ENCODE results near the gene ITGA6. TPM values are rescaled to one million over a fixed set of nuclear protein-coding genes. Genes with fewer than 3 reads are reported as not detected.
"Not testable (repeated sequence)": the region's sequence is repeated elsewhere in the genome, so short reads cannot be mapped to it uniquely, and the experiment has no call there.

Gene ITGA6
- total and polyA plus RNA-seq, 2 donors (not counting 1 experiment from before 2014, with no cell fraction given) = 6.4 to 19.8 TPM

- Histone ChIP-seq H3K27me3 (ENCODE audit: control insufficient read depth, insufficient read depth, low read length) (no peaks in the 10 kb centered on the region), H3K79me2 (ENCODE audit: control insufficient read depth, insufficient read depth, low read length) (no peaks in the 10 kb centered on the region), H3K27ac (ENCODE audit: insufficient read depth, low read length) (no peak overlapping the region), H3K4me3 (replicated peaks in 1 of 4; ENCODE audit: control extremely low read depth in 1 of 4, insufficient read depth in 1 of 4, low read depth in 3 of 4, low read length in 4 of 4) (no peak overlapping the region), H3K4me2 (ENCODE audit: extremely low read depth, insufficient read depth, low read length) (no peak overlapping the region), H3K9me3 (ENCODE audit: control insufficient read depth, insufficient read depth, low read depth, low read length) (no peaks in the 10 kb centered on the region), H2AFZ (ENCODE audit: low read length) (no peak overlapping the region), H3K9ac (ENCODE audit: insufficient read depth, low read length) (no peak overlapping the region), H3K36me3 (ENCODE audit: control insufficient read depth, insufficient read depth, low read length) (no peaks in the 10 kb centered on the region), H3K4me1 (ENCODE audit: control insufficient read depth, extremely low read depth, insufficient read depth, low read length) (no peaks in the 10 kb centered on the region), H4K20me1 (ENCODE audit: control insufficient read depth, extremely low read depth, insufficient read depth, low read length) (no peaks in the 10 kb centered on the region)
- TF ChIP-seq EZH2 (IDR thresholded peaks at IDR 0.05; ENCODE audit: low read length, missing control alignments) (no peak), CTCF (conservative IDR thresholded peaks at IDR 0.05 in 1 of 2, IDR thresholded peaks at IDR 0.05 in 1 of 2; ENCODE audit: low read depth in 1 of 2, low read length in 2 of 2) (no peak)
- no peak for DNase-seq (ENCODE audit: low read depth in 2 of 2)
Observed at GRCh38 chr2:172535119-172535518, 107.7 kb downstream of the ITGA6 start.

GRCh38 chr2:172537851-172538250 lies 110.5 kb downstream of the ITGA6 start:
- not testable (repeated sequence) for H3K4me3 ChIP-seq (replicated peaks in 1 of 4; ENCODE audit: control extremely low read depth in 1 of 4, insufficient read depth in 1 of 4, low read depth in 3 of 4, low read length in 4 of 4); H3K36me3 ChIP-seq (ENCODE audit: control insufficient read depth, insufficient read depth, low read length); H3K9me3 ChIP-seq (ENCODE audit: control insufficient read depth, insufficient read depth, low read depth, low read length); H3K27me3 ChIP-seq (ENCODE audit: control insufficient read depth, insufficient read depth, low read length); H4K20me1 ChIP-seq (ENCODE audit: control insufficient read depth, extremely low read depth, insufficient read depth, low read length); H3K4me2 ChIP-seq (ENCODE audit: extremely low read depth, insufficient read depth, low read length); H3K27ac ChIP-seq (ENCODE audit: insufficient read depth, low read length); H3K9ac ChIP-seq (ENCODE audit: insufficient read depth, low read length); DNase-seq (ENCODE audit: low read depth in 2 of 2); H3K79me2 ChIP-seq (ENCODE audit: control insufficient read depth, insufficient read depth, low read length); H2AFZ ChIP-seq (ENCODE audit: low read length); H3K4me1 ChIP-seq (ENCODE audit: control insufficient read depth, extremely low read depth, insufficient read depth, low read length)

GRCh38 chr2:172539767-172540166 lies 112.4 kb downstream of the ITGA6 start:
- no peaks in the 10 kb centered on the region for H4K20me1 ChIP-seq (ENCODE audit: control insufficient read depth, extremely low read depth, insufficient read depth, low read length)
- DNase-seq (ENCODE audit: low read depth in 2 of 2) = no peak
- H2AFZ ChIP-seq (ENCODE audit: low read length) = no peak overlapping the region
- no peak overlapping the region for H3K4me2 ChIP-seq (ENCODE audit: extremely low read depth, insufficient read depth, low read length)
- no peak overlapping the region for H3K4me3 ChIP-seq (replicated peaks in 1 of 4; ENCODE audit: control extremely low read depth in 1 of 4, insufficient read depth in 1 of 4, low read depth in 3 of 4, low read length in 4 of 4)
- no peaks in the 10 kb centered on the region for H3K79me2 ChIP-seq (ENCODE audit: control insufficient read depth, insufficient read depth, low read length)
- no peaks in the 10 kb centered on the region for H3K36me3 ChIP-seq (ENCODE audit: control insufficient read depth, insufficient read depth, low read length)
- H3K9me3 ChIP-seq (ENCODE audit: control insufficient read depth, insufficient read depth, low read depth, low read length) = no peaks in the 10 kb centered on the region
- no peaks in the 10 kb centered on the region for H3K27me3 ChIP-seq (ENCODE audit: control insufficient read depth, insufficient read depth, low read length)
- H3K9ac ChIP-seq (ENCODE audit: insufficient read depth, low read length) = no peak overlapping the region
- TF ChIP-seq EZH2 (IDR thresholded peaks at IDR 0.05; ENCODE audit: low read length, missing control alignments) (no peak), CTCF (conservative IDR thresholded peaks at IDR 0.05 in 1 of 2, IDR thresholded peaks at IDR 0.05 in 1 of 2; ENCODE audit: low read depth in 1 of 2, low read length in 2 of 2) (no peak)
- no peaks in the 10 kb centered on the region for H3K4me1 ChIP-seq (ENCODE audit: control insufficient read depth, extremely low read depth, insufficient read depth, low read length)
- no peak overlapping the region for H3K27ac ChIP-seq (ENCODE audit: insufficient read depth, low read length)

Data from fibroblast of lung (primary cell).